Measurements from ENCODE around the gene CRYGN. TPM values are rescaled to one million over a fixed set of nuclear protein-coding genes. Genes with fewer than 3 reads are reported as not detected.
A peak's percentile ranks its signal among the peaks of the same experiment; 100 is the strongest.

CRYGN gene
- total RNA-seq, 1 experiment from 2014 or later = 0.17 TPM

DNA sequence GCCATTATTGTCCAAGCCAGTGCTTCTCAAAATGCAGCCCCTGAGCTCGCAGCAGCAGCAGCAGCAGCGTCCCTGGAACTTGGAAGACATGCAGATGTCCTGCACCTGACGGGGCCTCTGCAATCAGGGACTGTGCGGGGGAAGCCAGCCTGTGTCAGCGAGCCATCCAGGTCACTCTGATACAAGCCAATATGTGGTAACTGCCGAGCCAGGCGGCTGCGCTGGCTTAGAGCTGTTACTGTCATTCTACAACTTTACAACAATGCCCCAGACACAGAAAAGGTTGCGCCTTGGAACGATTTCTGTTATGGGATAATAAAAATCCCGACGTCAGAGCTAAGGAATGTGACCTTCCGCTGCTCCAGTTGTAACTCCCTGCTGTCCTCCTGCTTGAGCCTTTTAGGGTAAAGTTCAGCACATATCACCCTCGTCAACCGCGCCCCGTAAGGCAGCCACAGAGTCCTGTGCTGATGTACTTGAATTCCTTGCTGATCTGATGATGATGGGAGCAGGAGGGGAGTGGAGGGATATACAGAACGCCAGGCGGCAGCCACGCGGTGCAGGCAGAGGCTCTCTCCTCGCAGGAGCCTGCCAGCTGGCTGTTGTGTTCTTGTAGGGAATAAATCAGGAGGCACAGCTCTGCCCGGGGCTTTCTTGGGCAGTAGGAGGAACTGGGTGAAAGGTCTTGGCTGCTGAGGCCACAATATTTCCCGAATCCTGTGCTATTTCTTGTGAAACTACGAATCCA, 20.0 kb upstream of the CRYGN start:
- peak; percentile 93 for DNase-seq (ENCODE audit: low read depth)

DNA sequence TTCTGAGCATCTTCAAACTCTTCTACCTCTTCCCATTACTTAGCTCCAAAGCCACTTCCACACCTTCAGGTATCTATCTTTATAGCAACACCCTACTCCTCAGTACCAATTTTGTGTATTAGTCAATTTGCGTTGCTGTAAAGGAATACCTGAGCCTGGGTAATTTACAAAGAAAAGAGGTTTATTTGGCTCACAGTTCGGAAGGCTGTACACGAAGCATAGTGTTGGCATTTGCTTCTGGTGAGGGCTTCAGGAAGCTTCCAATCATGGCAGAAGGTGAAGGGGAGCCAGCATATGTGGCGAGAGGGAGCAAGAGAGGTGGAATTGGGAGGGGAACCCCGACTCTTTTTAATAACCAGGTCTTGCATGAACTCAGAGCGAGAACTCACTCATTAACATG, 17.6 kb upstream of the CRYGN start:
- no peak for DNase-seq (ENCODE audit: low read depth)

DNA sequence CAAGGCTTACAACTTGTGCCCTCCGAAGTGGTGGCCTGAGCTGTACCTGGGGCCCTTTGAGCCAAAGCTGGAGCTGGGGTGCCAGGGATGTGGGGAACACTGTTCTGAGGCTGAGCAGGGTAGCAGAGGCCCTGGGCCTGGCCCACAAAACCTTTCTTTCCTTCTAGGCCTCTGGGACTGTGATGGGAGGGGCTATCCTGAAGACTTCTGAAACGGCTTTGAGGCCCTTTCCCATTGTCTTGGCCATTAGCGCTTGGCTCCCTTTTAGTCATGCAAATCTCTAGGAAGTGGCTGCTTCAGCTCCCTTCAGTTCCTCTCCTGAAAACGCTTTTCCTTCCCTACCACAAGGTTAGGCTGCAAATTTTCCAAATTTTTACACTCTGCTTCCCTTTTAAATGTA, 16.8 kb upstream of the CRYGN start:
- DNase-seq (ENCODE audit: low read depth) = no peak

DNA sequence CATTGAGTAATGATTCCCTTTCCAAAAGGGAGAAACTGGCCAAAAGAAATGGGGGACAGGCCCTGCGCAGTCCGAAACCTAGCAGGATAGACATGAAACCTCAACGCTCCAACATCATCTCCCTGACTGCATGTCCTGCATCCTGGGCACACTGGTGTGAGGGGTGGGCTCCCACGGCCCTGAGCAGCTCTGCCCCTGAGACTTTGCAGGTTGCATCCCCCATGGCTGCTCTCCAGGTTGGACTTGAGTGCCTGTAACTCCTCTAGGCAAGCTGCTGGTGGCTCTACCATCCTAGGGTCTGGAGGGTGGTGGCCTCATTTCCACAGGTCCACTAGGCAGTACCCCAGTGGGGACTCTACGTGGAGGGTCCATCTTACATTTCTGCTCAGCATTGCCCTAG, 16.3 kb upstream of the CRYGN start:
- DNase-seq (ENCODE audit: low read depth) = no peak

DNA sequence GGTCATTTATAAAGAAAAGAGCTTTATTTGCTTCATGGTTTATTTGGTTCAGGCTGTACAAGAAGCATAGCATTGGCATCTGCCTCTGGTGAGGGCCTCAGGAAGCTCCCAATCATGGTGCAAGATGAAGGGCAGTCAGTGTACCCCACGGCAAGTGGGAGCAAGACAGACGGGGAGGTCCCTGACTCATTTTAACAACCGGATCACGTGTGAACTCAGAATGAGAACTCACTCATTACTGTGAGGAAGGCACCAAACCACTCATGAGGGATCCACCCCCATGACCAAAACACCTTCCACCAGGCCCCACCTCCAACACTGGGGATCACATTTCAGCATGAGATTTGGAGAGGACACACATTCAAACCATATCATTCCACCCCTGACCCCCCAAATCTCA, 15.7 kb upstream of the CRYGN start:
- DNase-seq (ENCODE audit: low read depth) = peak; percentile 36

DNA sequence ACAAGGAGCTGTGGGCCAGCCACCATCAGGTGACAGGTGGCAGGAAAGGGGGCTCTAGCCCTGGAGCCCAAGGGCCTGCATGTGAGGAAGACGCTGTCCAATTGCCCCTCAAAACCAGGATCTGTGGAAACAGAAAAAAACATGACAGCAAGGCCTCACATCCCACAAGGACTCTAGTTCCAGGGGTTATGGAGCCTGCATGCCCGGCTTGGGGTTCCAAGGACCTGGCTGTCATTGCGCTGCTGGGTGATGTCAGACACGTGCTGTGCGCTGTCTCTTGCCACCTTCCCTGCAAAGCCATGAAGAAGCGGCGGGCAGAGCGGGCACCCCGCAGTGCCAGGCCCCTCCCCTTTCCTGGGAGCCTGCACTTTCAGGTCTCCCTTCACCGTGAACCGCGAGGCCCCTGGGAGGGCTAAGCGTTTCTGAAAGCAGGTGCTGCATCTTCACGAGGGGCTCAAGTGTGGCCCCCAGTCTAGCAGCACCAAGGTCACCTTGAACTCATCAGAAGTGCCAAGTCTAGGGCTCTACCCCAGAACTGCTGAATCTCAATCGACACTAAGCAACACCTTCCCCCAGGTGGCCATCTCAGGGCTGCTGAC, 15.1 kb upstream of the CRYGN start:
- DNase-seq (ENCODE audit: low read depth) = no peak

DNA sequence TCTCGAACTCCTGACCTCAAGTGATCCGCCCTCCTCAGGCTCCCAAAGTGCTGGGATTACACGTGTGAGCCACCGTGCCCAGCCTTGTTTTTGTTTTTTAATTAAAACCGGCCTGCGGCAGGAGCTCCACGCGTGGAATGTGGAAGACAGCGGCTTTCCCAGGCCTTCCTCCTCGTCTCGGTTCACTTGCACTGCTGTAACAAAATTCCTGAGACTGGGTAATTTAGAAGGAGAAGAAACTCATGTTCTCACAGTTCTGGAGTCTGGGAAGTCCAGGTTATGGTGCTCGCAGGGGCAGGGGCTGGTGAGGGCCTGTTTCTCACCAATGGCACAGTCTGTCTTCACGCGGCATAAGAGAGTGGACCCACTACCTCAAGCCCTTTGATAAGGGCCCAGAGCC, 14.4 kb upstream of the CRYGN start:
- DNase-seq (ENCODE audit: low read depth) = no peak

DNA sequence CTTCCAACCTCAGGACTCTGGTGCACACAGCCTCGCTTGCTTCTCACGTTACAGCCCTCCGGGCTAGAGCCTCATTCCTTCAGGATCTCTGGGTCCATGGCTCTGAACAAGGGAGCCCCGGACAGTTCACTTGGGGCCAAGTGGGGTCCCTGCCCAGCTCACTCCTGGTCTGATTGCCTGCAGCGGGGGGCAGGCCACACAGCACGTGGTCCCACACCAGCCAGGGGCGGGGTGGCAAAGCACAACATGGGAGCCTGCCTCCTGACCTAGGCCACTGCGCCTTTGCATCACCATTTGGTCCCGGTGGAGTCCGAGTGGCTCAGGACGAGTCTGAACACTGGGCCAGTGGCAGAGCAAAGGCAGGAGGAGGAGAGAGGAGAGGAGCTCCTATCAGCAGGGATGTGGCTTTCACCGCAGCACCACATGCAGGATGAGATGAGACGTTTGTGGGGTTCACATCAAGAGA, 13.4 kb upstream of the CRYGN start:
- no peak for DNase-seq (ENCODE audit: low read depth)

DNA sequence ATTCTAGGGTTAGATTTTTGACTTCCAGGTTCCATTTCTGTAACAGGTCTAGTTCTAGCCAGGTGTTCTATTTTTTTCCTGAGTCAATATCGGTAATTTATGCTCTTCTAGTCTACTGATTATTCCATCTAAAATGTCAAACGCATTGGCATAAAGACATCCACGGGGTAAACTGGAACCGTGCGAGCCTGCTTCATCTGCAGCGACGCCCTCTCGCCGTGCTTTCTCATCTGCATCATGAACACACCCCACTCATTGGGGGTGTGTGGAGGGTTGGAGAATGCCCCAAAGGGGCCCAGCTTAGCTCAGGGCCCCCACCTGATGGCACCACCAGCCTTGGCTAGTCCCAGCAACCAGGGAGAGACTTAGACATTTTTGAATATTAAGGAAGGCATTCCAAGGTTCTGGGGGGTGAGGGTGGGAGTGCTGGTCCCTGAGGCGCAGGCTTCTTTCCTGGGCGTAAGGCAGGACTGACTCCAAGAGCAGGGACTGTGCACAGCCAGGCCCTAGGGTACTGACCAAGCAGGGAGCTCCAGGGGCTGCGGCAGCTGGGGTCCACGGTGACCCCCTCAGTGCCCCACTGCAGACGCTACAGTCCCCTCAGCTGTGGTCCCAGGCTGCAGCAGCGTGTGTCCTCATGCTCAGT, 12.9 kb upstream of the CRYGN start:
- no peak for DNase-seq (ENCODE audit: low read depth)

DNA sequence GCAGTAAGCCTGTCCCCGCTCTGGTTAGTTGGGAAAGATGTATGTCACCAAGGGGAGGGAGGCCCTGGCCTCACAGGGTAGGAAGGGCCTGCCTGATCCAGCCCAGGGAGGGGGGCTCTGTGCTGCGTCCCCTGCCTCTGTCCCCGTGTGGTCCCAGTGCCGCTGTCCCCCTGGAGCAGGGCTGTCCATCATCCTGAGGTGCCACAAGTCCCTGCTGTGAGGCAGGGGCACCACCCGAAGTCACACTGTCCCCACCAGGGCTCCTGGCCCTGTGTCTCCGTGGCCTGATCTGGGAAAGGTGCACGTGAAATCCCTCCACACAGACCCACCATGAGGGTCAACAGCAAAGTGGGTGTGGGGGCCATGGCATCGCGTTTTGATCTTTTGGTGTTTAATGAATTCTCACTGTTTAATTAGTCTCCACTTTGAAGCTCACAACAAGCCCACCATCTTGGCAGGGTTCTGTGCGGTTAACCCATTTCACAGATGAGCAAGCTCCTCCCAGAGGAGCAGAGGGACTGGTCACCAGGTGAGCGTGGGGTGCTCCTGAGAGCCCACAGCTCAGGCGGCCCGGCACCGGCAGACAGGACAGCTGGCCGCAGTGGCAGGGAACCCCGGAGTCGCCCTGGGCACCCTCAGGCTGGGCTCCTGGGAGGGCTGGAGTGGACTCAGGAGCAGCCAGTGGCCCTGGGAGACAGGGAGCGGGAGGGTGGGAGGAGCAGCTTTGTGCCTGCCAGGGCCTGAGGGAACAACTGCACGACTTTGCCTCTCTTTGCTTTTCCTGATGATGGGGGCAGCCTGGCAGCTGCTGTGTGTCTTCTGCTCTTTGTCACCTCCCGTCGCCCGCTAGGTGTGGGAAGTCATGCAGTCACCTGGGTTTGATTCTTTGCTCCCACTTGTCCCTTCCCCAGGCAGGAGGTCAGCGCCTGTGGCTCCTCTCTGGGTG, 12.0 kb upstream of the CRYGN start:
- DNase-seq (ENCODE audit: low read depth) = no peak

DNA sequence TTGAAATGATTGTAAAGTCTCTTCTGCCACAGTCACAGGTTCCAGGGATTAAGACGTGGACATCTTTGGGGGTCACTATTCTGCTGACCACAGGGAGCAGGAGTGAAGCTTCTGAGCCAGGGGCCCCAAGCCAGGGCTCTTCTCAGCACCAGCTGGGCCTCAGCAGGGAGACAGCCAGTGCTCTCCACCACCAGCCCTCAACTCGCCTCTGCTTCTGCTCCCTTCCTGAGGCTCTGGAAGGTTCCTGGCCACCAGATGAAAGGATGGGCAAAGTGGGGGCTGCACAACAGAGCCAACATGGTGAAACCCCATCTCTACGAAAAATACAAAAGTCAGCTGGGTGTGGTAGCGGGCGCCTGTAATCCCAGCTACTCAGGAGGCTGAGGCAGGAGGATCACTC, 11.2 kb upstream of the CRYGN start:
- DNase-seq (ENCODE audit: low read depth) = no peak

DNA sequence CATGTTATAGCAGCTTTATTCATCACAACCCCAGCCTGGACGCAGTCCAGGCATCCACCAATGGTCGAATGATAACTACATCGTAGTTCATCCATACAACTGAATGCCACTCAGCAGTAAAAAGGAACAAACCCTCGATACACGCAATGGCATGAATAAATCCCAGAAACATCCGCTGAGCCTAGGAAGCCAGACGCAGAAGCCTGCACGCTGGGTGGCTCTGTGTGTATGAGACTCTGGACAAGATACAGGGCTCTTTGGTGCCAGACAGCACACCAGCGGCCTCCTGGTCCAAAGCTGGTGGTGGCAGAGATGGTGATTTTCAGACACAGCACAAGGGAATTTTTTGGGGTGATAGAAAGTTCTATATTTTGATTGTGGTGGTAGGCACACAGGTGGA, 10.0 kb upstream of the CRYGN start:
- no peak for DNase-seq (ENCODE audit: low read depth)

DNA sequence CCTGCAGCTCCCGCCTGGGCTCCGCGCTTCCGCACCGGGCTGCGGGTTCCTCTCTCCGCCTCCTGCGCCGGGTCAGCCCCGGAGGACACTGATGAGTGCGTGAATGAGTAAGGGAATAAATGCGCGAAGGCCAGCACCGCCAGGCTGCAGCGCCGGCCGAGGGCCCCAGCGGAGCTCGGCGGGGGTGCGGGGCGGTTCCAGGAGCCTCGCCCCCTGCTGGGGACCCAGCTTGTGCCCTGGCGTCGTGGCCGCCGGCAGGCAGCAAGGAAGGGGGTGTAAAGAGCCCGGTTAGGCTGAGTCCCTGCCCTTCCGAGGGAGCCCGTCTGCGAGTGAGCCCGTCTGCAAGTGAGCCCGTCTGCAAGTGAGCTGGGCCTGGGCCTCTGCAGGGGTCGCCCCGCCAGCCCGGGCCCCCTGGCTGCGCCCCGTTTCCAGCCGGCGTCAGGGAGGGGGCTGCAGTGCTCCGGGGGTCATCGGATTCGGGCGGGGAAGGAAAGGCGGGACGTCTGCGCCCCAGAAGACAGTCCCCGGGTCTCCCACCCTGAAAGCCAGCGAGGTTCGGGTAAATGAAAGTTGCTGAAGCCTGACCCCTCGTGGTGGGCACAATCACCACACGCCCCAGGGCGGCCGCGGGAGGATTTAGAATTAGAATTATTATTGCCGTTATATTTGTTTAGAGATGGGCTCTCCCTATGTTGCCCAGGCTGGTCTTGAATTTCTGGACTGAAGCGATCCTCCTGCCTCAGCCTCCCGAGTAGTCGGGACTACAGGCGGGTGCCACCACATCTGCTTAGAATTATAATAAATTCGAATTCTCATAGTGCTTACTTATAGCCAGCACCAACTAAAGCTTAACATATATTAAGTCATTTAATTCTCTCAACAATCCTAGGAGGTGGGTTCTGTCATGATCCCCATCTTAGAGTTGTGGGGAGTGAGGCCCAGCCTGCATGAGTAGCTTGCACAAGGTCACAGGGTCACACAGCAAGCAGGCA, 8.6 kb upstream of the CRYGN start:
- peak; percentile 65 for DNase-seq (ENCODE audit: low read depth)

DNA sequence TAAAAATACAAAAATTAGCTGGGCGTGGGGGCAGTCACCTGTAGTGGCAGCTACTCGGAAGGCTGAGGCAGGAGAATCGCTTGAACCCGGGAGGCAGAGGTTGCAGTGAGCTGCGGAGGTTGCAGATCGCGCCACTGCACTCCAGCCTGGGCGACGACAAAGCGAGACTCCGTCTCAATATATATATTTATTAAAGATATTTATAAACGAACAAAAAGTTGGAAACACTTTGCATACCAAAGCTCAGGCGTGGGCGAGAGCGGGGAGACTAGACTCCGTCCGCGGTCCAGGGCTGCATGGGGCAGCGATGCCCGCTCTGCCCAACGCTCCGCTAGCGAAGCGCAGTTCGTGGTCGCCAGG, 7.9 kb upstream of the CRYGN start:
- no peak for DNase-seq (ENCODE audit: low read depth)

DNA sequence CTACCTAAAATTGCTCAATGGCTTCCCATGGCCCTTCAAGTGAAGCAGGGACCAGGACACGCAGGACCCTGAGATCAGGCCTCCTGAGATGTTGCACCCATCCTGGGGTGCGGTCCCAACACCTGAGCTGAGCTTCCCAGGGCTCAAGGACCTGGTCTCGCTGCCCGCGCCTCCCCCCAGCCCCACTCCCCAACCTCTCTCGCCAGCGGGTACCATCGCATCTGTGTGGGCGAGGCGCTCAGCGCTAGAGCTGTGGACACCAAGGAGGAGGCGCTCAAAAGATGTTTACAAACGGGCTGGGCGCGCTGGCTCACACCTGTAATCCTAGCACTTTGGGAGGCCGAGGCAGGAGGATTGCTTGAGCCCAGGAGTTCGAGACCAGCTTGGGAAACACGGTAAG, 7.4 kb upstream of the CRYGN start:
- DNase-seq (ENCODE audit: low read depth) = no peak

DNA sequence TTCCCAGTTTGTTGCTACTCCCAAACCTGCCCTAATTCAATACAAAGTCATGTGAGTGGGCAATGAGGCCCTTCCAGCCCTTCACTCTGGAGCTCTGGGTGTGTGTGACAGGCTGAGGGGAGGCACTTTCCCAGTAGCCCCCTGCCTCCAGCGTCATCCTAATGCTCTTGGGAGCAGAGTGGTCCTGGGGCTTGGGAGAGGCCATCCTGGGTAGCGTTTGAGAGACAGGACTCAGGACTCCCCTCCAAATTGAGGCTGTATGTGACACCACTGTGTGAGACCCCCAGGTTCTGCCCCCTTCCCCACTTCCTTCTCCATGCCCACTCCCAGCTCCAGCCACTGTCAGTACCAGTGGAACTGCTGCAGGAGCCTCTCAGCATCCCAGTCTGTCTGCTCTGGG, 6.5 kb upstream of the CRYGN start:
- no peak for DNase-seq (ENCODE audit: low read depth)

DNA sequence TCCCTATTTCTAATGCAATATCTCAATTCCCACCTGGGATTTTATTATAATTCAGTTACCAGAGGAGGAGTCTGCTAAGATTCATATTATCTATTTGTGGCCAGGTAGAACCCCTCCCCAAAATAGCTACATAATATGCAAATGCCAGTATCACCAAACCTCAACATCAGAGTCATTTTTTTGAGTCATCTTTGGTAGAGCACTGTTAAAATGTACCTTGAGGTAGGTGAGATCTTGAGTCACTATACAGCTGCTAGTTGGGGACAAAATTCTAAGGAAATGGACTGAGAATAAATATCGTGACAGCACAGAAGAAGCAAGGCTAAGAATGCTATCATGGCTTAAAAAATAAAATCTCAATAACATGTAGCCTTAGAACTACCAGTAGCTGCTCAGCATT, 4.7 kb upstream of the CRYGN start:
- DNase-seq (ENCODE audit: low read depth) = no peak

DNA sequence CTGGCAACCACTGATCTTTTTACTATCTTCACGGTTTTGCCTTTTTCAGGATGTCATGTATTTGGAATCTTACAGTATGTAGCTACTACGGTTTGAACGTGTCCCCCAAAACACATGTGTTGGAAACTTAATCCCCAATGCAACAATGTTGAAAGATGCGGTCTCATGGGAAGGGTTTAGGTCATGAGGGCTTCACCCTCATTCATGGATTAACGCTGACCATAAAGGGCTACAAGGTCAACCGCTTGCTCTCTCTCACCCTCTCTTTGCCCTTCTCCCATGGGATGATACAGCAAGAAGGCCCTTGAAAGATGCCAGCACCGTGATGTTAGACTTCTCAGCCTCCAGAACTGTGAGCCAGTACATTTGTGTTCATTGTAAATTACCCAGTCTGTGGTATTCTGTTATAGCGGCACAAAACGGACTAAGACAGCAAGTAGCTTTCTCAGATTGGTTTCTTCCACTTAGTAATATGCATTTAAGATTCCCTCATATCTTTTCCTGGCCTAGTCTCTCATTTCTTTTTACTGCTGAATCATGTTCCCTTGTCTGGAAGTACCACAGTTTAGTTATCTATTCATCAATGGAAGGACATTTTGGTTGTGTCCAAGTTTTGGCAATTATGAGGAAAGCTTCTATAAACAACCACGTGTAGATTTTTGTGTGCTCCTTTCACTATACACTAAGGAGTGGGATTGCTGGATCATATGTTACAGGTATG, 3.0 kb upstream of the CRYGN start:
- no peak for DNase-seq (ENCODE audit: low read depth)

DNA sequence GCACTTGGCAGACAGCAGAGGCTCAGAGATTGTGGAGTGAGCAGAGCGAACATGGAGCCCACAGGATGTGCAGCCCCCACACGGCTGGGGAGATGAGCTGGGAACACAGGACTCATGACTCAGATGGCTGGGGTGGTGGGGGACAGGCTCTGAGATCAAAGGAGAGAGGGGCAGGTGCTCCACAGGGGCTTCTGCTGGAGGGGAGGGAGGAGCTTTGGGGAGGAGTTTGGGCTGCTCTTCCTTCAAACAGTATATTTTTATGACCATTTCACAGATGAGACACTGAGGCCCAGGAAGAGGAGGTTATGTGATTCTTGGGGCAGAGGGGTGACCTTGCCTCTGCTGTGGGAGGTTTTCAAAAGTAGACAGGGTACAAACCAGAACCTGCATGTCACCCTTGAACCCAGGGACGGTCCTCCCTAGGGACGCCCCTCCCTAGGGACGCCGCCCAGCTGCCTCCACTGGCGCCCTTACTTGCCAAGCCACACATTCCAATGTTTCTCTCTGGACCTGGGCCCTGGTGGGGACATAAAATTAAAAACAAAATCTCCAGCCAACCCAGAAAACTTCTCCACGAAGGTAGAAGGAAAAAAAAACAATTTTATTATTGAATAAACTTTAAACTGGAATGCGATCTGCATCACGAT, 981 bp upstream of the CRYGN start:
- DNase-seq (ENCODE audit: low read depth) = no peak
